Hepatocyte (in vitro differentiated cells): ENCODE results near the gene DAB2. TPM values are rescaled to one million over a fixed set of nuclear protein-coding genes. Genes with fewer than 3 reads are reported as not detected.

Experiments used
- DNase-seq: peaks from one replicate; pipeline ENCODE4 v3.0.0-alpha.2; 2016; ENCODE audit warnings: low spot score
- H2AFZ ChIP-seq: fragments of 200-600 bp; sonication (generic); 2 replicates; pipeline ENCODE4 v1.6.0; 2016; ENCODE audit warnings: antibody characterized with exemption, mild to moderate bottlenecking
- H3K27ac ChIP-seq: fragments of 200-600 bp; sonication (generic); 2 replicates; pipeline ENCODE4 v1.5.1; 2016; ENCODE audit warnings: mild to moderate bottlenecking
- H3K27me3 ChIP-seq: fragments of 200-600 bp; sonication (generic); 2 replicates; pipeline ENCODE4 v1.6.1; 2016
- H3K36me3 ChIP-seq: fragments of 200-600 bp; sonication (generic); replicated peaks from 2 replicates; pipeline ENCODE4 v1.5.1; 2016; ENCODE audit warnings: low read depth; ENCODE audit not compliant: insufficient read depth
- H3K4me1 ChIP-seq: fragments of 200-600 bp; sonication (generic); 2 replicates; pipeline ENCODE4 v1.5.1; 2016; ENCODE audit warnings: mild to moderate bottlenecking, moderate library complexity; ENCODE audit not compliant: insufficient read depth
- H3K4me2 ChIP-seq: fragments of 200-600 bp; sonication (generic); 2 replicates; pipeline ENCODE4 v1.6.0; 2016
- H3K4me3 ChIP-seq: fragments of 200-600 bp; sonication (generic); 2 replicates; pipeline ENCODE4 v1.5.1; 2016; ENCODE audit warnings: mild to moderate bottlenecking
- H3K79me2 ChIP-seq: fragments of 200-600 bp; sonication (generic); 2 replicates; pipeline ENCODE4 v1.6.0; 2017; ENCODE audit warnings: mild to moderate bottlenecking
- H3K9me2 ChIP-seq: fragments of 200-600 bp; sonication (generic); replicated peaks from 2 replicates; pipeline ENCODE4 v1.6.0; 2017; ENCODE audit warnings: mild to moderate bottlenecking; ENCODE audit not compliant: insufficient read depth
- H3K9me3 ChIP-seq: fragments of 200-600 bp; sonication (generic); 2 replicates; pipeline ENCODE4 v1.5.1; 2016; ENCODE audit warnings: low read depth, mild to moderate bottlenecking
- H4K20me1 ChIP-seq: fragments of 200-600 bp; sonication (generic); 2 replicates; pipeline ENCODE4 v1.6.0; 2016; ENCODE audit warnings: mild to moderate bottlenecking; ENCODE audit not compliant: insufficient read depth, poor library complexity, severe bottlenecking
- CTCF ChIP-seq: fragments of 200-600 bp; sonication (generic); IDR thresholded peaks from 2 replicates; pipeline ENCODE4 v1.5.1; 2016; ENCODE audit warnings: antibody characterized with exemption, mild to moderate bottlenecking; ENCODE audit not compliant: poor library complexity
- EZH2 ChIP-seq: fragments of 200-600 bp; sonication (generic); IDR thresholded peaks from 2 replicates; pipeline ENCODE4 v1.6.1; 2016; ENCODE audit warnings: antibody characterized with exemption, mild to moderate bottlenecking, borderline replicate concordance
- EZH2phosphoT487 ChIP-seq: fragments of 200-600 bp; sonication (generic); IDR thresholded peaks from one replicate; pipeline ENCODE4 v1.6.1; 2018; ENCODE audit warnings: antibody characterized with exemption, mild to moderate bottlenecking, low read depth, moderate library complexity; ENCODE audit not compliant: unreplicated experiment, severe bottlenecking
- WGBS: methylation state at CpG from one replicate; pipeline ENCODE4 v1.1.6; 2016; ENCODE audit warnings: low lambda C conversion rate; ENCODE audit errors: missing lambda C conversion rate; 5-methylcytosine and 5-hydroxymethylcytosine counted together
- polyA plus RNA-seq: library from polyadenylated mRNA; unstranded; fragments of >200 nt; fragmentation: Nextera tagmentation; extraction: Ambion mirVana; gene quantifications from 2 replicates; pipeline ENCODE4 v1.2.1, GENCODE V29; 2016
- total RNA-seq: library from RNA; depleted of rRNA; stranded (reverse); fragments of >200 nt; gene quantifications from 2 replicates; pipeline ENCODE4 v1.2.3, GENCODE V29; 2014

Gene DAB2
- total and polyA plus RNA-seq, 2 experiments from 2014 or later = 98.9 to 130 TPM

GRCh38 chr5:39440958-39441624 is 16.3 kb upstream of the DAB2 start:
- no peaks in the 10 kb centered on the region for H3K27me3 ChIP-seq
- TF ChIP-seq CTCF (no peak), EZH2 (no peak), EZH2phosphoT487 (no peak)
- no peaks in the 10 kb centered on the region for H3K79me2 ChIP-seq
- no peaks in the 10 kb centered on the region for H3K36me3 ChIP-seq
- H4K20me1 ChIP-seq = no peaks in the 10 kb centered on the region
- H3K4me2 ChIP-seq = no peak overlapping the region
- H3K9me2 ChIP-seq = no peaks in the 10 kb centered on the region
- no peaks in the 10 kb centered on the region for H3K9me3 ChIP-seq
- no peak for DNase-seq
- H2AFZ ChIP-seq = no peak overlapping the region
- H3K27ac ChIP-seq = no peak overlapping the region
- 87% methylated on average over 2 of the region's 2 CpGs for WGBS
- H3K4me1 ChIP-seq = peaks cover 8% of the 10 kb centered on the region
- H3K4me3 ChIP-seq = no peak overlapping the region

- WGBS = 73% methylated on average over 3 of the region's 3 CpGs
- Histone ChIP-seq H3K9me3 (no peaks in the 10 kb centered on the region), H3K4me2 (no peak overlapping the region), H3K27me3 (no peaks in the 10 kb centered on the region), H3K4me3 (no peak overlapping the region), H3K4me1 (peaks cover 8% of the 10 kb centered on the region), H3K9me2 (no peaks in the 10 kb centered on the region), H3K27ac (no peak overlapping the region), H3K79me2 (no peaks in the 10 kb centered on the region), H2AFZ (no peak overlapping the region), H3K36me3 (no peaks in the 10 kb centered on the region), H4K20me1 (no peaks in the 10 kb centered on the region)
- no peak for TF ChIP-seq EZH2phosphoT487
- no peak for TF ChIP-seq EZH2
- no peak for TF ChIP-seq CTCF
- no peak for DNase-seq
Measured at GRCh38 chr5:39440192-39440957, 15.6 kb upstream of the DAB2 start.

- no peak overlapping the region for H2AFZ ChIP-seq
- peaks cover 8% of the 10 kb centered on the region for H3K4me1 ChIP-seq
- no peak for TF ChIP-seq EZH2phosphoT487
- no peak for TF ChIP-seq EZH2
- TF ChIP-seq CTCF = no peak
- H3K9me3 ChIP-seq = no peaks in the 10 kb centered on the region
- no peaks in the 10 kb centered on the region for H3K36me3 ChIP-seq
- H3K9me2 ChIP-seq = no peaks in the 10 kb centered on the region
- 97% methylated on average over 3 of the region's 3 CpGs for WGBS
- H3K27ac ChIP-seq = no peak overlapping the region
- H3K4me3 ChIP-seq = no peak overlapping the region
- no peaks in the 10 kb centered on the region for H4K20me1 ChIP-seq
- no peaks in the 10 kb centered on the region for H3K27me3 ChIP-seq
- no peak for DNase-seq
- H3K79me2 ChIP-seq = no peaks in the 10 kb centered on the region
- no peak overlapping the region for H3K4me2 ChIP-seq
Measured at GRCh38 chr5:39439582-39440162, 14.9 kb upstream of the DAB2 start.
